Pancreas (tissue), 10 donors: ENCODE measurements around the gene PYURF. TPM values are rescaled to one million over a fixed set of nuclear protein-coding genes. Genes with fewer than 3 reads are reported as not detected.
A peak's percentile ranks its signal among the peaks of the same experiment; 100 is the strongest.

Experiments
- ATAC-seq, 4 donors: fragments of 200-7000 bp; cut with Tn5 transposase; one replicate each; pipeline versions ENCODE4 v1.8.0 to v1.9.1; 2020; ENCODE audit warnings: mild to moderate bottlenecking in 4 of 4, moderate library complexity in 4 of 4
- DNase-seq, 6 donors: peaks; one replicate each; pipeline ENCODE4 v3.0.0-alpha.2; 2020
- FAIRE-seq: peaks from 2 replicates; lab custom pipeline; 2012; peaks lifted over from hg19 to GRCh38; lab: Jason Lieb, UNC
- H3K27ac ChIP-seq, 4 donors: fragments of 200-600 bp; sonication (generic); 1 replicate in 3 of 4; 2 replicates in 1 of 4; pipeline versions ENCODE4 v1.5.0 to v1.8.0; 2020
- H3K27me3 ChIP-seq, 4 donors: fragments of 200-600 bp; one replicate each; pipeline ENCODE4 v1.8.0; 2021
- H3K36me3 ChIP-seq, 3 donors: fragments of 200-600 bp; sonication (generic) in 1 of 3; one replicate each; pipeline versions ENCODE4 v1.5.0 to v1.8.0; 2020 to 2021
- H3K4me1 ChIP-seq, 3 donors: fragments of 200-600 bp; one replicate each; pipeline ENCODE4 v1.8.0; 2021
- H3K4me3 ChIP-seq, 4 donors: fragments of 200-600 bp; sonication (generic) in 2 of 4; one replicate each; pipeline versions ENCODE4 v1.5.0 to v1.8.0; 2020 to 2021
- H3K9me3 ChIP-seq, 4 donors: fragments of 200-600 bp; one replicate each; pipeline ENCODE4 v1.8.0; 2021
- CTCF ChIP-seq, 4 donors: fragments of 200-600 bp; sonication (generic) in 3 of 4; IDR thresholded peaks; one replicate each; pipeline versions ENCODE4 v1.5.0 to v1.8.0; 2021; ENCODE audit warnings: antibody characterized with exemption in 4 of 4
- WGBS, 2 donors: extraction: QIAGEN DNeasy Blood & Tissue Kit; methylation state at CpG; one replicate each; pipeline ENCODE4 v1.1.7; 2013; 5-methylcytosine and 5-hydroxymethylcytosine counted together
- intact Hi-C, 3 donors: fragments of 100-400 bp; cut with DNase I; formaldehyde crosslinking; loops; one replicate each; pipeline versions ENCODE4 v1.11.1 to v1.14.2; 2022
- polyA plus RNA-seq, 2 donors: library from polyadenylated mRNA; stranded (reverse); fragments of 200-250 nt; gene quantifications; one replicate each; pipeline ENCODE4 v1.2.3, GENCODE V29; 2013
- total RNA-seq, 6 donors: library from RNA; stranded (reverse); fragmentation: NEBNext Ultra II Directional in 4 of 6; extraction: Animal tissue kit (Norgen Biotek cat#: 25700) in 4 of 6; gene quantifications; one replicate each; pipeline versions ENCODE4 v1.2.1 to v1.2.4, GENCODE V29; 2021 to 2023
- donor health status: healthy with polysubstance abuse.
- donor health status: DM: no; HTN: no; CAD: no; lungs with moderate emphysema.
- donor health status: DM: no; HTN: no; CAD: no.
- donor health status: control.
- donor health status: control.
- donor health status: Bipolar disorder and iron deficiency.
- donor health status: DM: yes; HTN: yes; CAD: no.
- donor health status: DM: no; HTN: no; CAD: no.
- donor health status: DM: no; HTN: no; CAD: no.
- donor health status: DM: yes; HTN: yes; CAD: no.

PYURF gene
- total and polyA plus RNA-seq, 8 donors = 22.6 to 66.6 (median 34.8) TPM

GRCh38 chr4:88526221-88526815 lies 2.7 kb upstream of the PYURF start:
- FAIRE-seq (peak; percentile 13), ATAC-seq (no peak), DNase-seq (no peak)
- intact Hi-C loops = loop anchor here in 1 of 3 donors (5.0 kb wide), 1 partner anchor 136 kb away; no protein-coding TSS in a partner anchor
- Histone ChIP-seq H3K9me3 (no peaks in the 10 kb centered on the region), H3K27ac (no peak overlapping the region), H3K4me3 (no peak overlapping the region), H3K4me1 (peaks cover 5 to 19% (median 17%) of the 10 kb centered on the region in 3 donors), H3K36me3 (peaks cover 0 to 5% (median 0%) of the 10 kb centered on the region in 3 donors), H3K27me3 (no peaks in the 10 kb centered on the region)
- TF ChIP-seq CTCF (IDR thresholded peaks at IDR 0.05) = no peak
- WGBS, 2 donors = 4 to 27% methylated on average over 1 of the region's 1 CpG

- FAIRE-seq (no peak), DNase-seq (no peak), ATAC-seq (no peak)
- Histone ChIP-seq H3K4me3 (peak overlapping the region; percentile 72 to 84 (median 78)), H3K27me3 (no peaks in the 10 kb centered on the region), H3K9me3 (no peaks in the 10 kb centered on the region), H3K36me3 (peaks cover 0 to 12% (median 0%) of the 10 kb centered on the region in 3 donors), H3K27ac (peak overlapping the region; percentile 74 to 83 (median 81)), H3K4me1 (peaks cover 5 to 20% (median 17%) of the 10 kb centered on the region in 3 donors)
- 47 to 60% methylated on average over 2 of the region's 2 CpGs for WGBS, 2 donors
- no peak for TF ChIP-seq CTCF (IDR thresholded peaks at IDR 0.05)
- intact Hi-C loops = no loop called here
Observed at GRCh38 chr4:88524171-88524570, 595 bp upstream of the PYURF start.

- H3K4me1 ChIP-seq = peaks cover 5 to 20% (median 17%) of the 10 kb centered on the region in 3 donors
- intact Hi-C loops = no loop called here
- WGBS, 2 donors = 0 to 1% methylated on average over 28 of the region's 28 CpGs
- FAIRE-seq (no peak), ATAC-seq (peak; percentile 30 to 47 (median 40)), DNase-seq (peak in 3 of 6 donors; percentile 23 to 68 (median 36))
- H3K27ac ChIP-seq = peak overlapping the region; percentile 74 to 83 (median 81)
- no peak for TF ChIP-seq CTCF (IDR thresholded peaks at IDR 0.05)
- no peaks in the 10 kb centered on the region for H3K27me3 ChIP-seq
- H3K9me3 ChIP-seq = no peaks in the 10 kb centered on the region
- peak overlapping the region; percentile 72 to 84 (median 78) for H3K4me3 ChIP-seq
- peaks cover 0 to 12% (median 0%) of the 10 kb centered on the region in 3 donors for H3K36me3 ChIP-seq
Observed at GRCh38 chr4:88522702-88523324, 763 bp downstream of the PYURF start.

GRCh38 chr4:88518911-88519310 lies 4.7 kb downstream of the PYURF start:
- Histone ChIP-seq H3K9me3 (no peaks in the 10 kb centered on the region), H3K36me3 (peaks cover 0 to 12% (median 0%) of the 10 kb centered on the region in 3 donors), H3K4me3 (no peak overlapping the region), H3K4me1 (peaks cover 5 to 19% (median 13%) of the 10 kb centered on the region in 3 donors), H3K27me3 (no peaks in the 10 kb centered on the region), H3K27ac (no peak overlapping the region)
- TF ChIP-seq CTCF (IDR thresholded peaks at IDR 0.05) = no peak
- 84 to 89% methylated on average over 6 of the region's 6 CpGs for WGBS, 2 donors
- ATAC-seq (no peak), DNase-seq (no peak), FAIRE-seq (no peak)
- intact Hi-C loops = loop anchor here in 2 of 3 donors (5.0 kb wide), 2 partner anchors 152 to 302 kb away; no protein-coding TSS in a partner anchor
